ENCODE results near the gene PDGFC.

The PDGFC gene

DNA sequence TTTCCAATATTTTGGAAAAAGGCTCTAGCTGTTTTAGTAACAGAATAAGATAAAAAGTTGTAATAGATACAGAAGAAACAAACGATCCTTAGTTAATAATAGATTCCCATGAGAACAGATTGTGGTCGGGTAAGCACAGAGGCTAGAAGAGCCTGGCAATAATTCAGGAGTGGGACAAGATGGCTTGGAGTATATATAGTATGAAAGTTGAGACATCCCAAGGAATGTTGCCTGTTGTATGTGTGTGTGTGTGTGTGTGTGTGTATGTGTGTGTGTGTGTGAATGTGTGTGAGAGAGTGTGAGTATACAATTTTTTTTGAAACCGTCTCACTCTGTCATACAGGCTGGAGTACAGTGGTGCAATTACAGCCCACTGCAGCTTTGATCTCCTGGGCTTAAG is 150.7 kb downstream of the PDGFC start:
- DNase-seq, result no peak

DNA sequence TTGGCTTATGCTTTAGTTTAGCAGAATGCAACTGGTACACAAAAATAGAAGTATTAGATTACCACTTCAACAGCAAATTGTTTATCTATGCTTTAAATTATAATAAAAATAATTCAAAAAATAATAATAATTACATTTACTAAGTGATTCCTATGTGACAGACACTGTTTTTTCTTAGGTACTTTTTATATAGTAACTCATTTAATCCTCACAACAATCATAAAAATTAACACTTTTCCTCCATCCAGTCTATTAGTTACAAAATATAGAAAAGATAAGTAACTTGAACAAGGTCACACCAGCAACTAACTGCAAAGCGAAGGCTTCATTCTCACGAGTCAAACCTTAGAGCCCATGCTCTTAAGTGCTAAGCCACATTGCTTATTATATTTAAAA is 155.2 kb downstream of the PDGFC start:
- no peak for DNase-seq

DNA sequence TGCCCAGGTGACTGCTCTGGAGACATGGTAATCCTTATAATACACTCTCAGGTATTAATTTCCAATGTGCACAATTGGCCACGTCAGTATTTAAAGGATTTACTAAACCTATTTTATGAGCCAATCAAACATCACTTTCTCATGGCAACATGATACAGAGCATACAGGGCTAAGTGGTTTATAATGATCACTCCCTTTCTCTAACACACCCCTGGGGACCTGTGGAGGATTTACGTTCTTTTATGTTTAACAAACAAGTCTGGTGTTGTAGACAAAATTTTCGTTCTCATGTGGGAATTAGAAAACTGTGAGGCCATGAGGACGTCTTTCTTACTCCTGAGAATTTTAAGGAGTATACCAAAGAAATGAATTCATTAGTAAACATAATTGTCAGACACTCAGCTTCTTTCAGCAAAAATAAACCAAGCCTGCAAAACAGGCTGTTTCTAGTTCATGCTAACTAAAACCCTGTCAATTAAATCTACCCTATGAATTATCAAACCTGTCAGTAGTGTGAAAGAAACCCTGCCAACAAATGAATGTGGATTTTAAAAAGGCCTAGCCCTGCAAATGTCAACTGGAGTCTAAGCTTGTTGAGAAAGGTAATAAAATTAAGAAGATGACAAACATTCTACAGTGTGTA is 155.8 kb downstream of the PDGFC start:
- DNase-seq, result no peak

DNA sequence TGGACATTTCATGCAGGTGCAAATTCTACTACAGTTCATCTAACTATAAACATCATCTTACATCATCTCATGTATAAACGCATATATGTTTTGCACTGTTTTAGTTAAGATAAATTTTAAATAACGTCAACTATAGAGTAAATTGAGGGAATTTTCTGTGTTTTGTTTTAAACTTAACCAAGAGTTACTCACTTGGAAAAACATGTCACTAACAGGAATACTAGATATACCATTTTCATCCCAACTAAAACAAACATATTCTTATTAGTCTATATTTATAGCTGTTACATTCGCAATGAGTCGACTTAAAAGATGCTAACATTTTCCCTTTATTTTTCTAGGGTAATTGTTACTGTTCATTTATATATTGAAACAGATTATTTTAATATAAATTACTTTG is 159.6 kb downstream of the PDGFC start:
- DNase-seq, result no peak

DNA sequence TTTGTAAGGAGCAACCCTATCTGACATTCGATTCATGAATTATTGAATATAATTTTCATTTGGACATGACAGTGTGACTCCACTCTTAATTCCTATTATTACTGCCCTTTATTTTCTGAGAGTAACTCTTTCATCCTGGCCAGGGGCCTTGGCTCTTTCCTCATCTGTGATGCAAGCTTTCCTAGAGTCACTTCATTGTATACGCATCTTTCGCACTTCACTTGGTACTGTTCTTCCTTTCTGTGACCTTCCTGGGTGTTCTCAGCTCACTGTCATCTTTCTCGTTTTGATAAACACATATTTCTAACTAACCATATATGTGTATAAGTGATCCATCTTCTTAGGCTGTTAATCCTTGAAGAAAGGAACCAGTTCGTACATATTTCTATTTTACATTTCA is 160.3 kb downstream of the PDGFC start:
- no peak for DNase-seq

DNA sequence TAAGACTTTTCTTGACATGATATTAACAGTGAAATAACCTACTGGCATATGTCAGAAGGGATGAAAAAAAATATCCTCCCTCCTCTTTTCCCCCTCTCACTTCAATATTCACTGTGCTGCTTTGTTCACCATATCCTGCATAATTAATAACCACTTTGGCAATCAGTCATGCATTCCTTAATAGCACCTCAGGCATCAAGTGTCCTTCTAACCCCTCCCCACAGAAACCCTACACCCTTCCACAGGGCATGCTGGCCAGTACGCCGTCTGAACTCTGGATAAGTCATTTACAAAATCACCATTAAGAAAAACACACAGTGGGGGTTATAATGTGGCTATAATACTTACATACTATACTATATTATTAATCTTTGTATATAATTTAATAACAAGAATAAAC is 165.9 kb downstream of the PDGFC start:
- no peak for DNase-seq

DNA sequence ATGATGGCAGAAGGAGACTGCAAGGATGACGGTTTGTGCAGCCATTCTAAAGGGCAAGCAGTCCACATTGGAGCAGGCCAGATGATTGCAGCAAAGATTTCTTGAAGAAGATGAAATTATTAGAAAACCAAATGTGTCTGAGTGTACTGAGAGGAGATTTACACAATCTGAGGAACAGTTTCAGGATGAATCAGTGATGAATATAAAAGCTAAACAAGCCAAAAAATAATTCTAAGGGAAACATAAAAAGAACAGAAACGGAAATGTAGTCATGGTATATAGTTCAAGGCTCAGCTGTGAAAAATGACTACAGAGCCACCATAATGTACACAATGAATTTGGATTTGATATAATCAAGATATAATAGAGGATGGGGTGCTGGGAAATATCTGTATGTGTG is 168.5 kb downstream of the PDGFC start:
- no peak for DNase-seq

DNA sequence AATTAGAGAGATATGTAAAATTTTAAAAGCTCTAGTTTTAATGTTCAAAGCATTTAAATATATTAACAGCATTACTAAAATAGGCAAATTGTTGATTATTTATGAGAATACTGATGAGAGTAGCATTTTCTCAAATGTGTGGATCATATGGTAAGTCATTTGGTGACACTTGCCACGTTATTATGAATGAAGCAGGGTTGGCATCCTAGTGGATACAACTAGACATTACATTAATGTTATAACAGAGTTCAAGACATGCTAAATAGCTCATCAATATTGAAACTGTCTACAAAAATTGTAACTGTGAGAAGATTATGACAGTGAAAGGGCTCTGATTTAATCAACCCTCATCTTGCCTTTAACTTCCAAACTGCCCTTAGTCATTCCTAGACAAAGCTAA is 171.1 kb downstream of the PDGFC start:
- DNase-seq, result no peak

DNA sequence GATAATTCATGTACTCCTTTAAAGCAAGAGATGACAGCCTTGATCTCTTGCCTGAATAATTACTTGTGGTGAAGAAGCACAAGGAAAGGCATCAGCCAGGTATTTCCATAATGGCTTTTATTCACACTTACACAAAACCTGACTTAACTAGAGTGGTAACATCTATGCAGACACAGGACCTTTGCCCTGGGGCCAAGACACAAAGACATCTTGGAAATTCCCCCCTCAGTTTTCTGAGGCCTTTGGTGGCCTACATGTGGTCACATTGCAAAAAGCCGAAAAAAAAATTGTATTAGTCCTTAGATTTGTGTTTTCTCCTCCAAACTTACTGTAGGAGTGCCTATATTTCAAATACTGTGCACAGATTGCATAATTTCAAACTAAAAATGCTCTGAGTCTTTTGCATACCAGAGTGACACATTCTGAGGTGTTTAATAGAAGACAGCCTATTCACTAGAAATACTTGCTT is 172.4 kb downstream of the PDGFC start:
- no peak for DNase-seq

DNA sequence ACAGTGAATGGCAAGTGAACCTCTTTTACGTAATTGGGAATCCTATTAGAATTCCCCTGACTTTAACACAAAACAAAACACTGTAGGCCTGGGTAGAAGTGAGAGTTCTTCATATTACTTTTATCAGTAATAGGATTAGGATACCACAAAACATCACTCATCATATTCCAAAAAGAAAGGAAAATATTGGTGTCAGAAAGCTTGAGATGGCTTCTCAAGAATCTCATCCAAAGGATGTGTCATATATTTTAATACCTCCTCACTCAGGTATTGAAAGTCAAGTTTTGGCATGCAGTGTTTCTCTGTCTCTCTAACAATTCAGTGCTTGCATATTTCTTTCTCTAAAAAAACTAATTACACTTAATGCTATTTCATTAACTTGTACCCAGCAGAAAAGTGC is 173.2 kb downstream of the PDGFC start:
- DNase-seq, result no peak

DNA sequence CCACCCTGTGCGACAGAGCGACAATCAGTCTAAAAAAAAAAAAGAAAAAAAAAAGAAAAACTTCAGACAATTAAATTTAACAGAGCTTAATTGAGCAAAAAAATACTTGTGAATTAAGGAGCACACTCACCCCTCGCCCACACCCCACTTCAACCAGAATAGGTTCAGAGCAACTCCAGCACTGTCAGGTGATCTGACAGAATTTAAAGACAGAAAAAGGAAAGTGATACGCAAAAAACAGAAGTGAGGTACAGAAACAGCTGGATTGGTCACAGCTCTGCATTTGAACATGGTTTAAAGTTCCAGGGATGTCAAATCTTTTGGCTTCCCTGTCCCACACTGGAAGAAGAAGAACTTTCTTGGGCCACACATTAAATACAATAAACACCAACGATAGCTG is 174.4 kb downstream of the PDGFC start:
- no peak for DNase-seq

DNA sequence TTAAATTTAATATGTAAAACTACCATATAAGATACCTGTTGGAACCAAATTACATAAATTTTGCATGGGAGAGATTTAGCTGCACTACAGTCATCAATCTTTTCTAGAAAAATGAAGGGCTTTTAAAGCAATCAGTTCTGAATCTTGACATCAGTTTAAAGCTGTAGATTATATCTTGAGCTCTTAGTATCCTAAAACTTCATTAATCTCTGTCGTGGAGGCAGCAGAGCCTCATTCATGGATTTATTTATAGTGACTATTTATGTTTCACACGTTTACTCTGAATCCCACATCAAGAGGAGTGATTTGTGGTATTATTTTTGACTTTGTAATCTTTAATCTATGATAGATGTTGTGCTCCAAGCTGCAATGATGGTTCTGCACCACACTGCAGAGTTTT is 175.9 kb downstream of the PDGFC start:
- DNase-seq, result no peak

DNA sequence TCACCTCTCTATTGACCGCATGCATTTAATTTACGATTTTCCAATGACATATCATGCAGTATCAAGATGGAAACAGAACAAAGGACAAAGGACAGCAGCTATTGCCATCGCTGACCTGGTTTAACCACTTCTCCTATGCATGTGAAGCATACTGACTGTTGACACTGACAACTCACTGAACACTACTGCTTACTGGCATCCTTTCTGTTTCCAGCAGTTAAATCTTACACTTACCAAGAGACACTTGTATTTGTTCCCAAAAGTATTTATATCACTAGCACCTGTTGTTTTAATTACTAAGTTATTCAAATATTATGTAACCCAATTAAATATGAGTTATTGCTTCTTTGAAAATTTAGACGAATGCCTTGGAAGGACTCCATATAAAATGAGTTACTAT is 176.7 kb downstream of the PDGFC start:
- DNase-seq, result no peak

DNA sequence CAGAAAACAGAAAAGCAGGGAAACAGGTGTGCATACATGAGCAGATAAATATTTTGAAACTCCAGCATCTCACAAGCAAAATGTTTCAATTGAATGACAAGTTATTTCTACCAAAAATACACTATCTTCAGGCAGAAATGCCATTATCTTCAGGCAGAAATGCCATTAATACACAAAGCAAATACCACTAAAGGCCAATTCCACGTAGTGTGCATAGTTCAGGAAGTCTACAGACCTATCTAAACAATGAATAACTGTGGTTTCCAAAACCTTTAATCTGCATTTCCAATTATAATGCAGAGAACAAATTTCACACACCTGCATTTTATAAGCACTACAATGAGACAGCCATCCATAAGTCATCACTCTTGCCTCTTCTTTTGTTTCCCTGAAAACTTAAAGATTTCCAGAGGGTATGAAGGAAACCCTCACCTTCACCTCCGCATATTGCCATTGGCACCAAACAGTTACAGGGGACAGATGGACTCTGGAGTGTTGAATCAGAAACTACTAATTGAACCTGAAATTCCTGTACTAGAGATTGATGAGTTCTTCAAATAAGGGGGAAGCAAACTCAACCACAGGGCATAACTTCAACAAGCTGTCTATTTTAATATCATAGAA is 179.0 kb downstream of the PDGFC start:
- no peak for DNase-seq

DNA sequence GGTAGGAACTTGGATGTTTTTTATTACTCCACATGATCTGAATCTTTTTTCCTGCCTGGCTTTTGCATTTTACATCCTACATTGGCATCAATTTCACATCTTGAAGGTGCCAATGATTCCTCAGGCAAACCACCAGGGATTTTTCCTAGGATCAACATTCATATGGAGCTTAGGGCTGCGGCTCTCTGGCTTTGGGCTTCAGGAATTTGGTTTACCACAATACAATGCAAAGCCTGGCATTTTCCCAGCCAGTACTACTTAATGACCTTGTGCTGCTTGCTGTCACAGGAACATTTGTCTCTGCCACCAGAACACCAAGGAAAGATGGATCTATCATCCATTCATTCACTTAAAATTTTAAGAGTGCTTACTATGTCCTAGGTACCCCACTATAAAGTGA is 180.7 kb downstream of the PDGFC start:
- no peak for DNase-seq

DNA sequence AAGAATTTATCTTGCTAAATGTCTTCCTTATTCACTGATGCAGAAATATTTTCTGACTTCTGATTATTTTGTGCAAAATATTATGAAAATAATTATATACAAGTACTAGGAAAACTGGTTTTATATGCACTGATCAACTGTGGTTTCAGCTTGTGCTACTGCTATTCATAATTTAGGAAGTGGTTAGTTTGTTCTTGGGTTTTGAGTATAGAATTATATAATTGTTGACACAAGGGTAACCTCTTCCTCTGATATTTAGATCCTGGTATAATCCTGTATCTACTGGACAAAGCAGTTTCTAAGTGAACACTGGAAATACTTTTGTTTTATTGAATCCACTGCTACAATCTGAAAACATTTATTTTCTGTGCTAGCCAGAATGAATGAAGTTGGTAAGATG is 182.8 kb downstream of the PDGFC start:
- no peak for DNase-seq

DNA sequence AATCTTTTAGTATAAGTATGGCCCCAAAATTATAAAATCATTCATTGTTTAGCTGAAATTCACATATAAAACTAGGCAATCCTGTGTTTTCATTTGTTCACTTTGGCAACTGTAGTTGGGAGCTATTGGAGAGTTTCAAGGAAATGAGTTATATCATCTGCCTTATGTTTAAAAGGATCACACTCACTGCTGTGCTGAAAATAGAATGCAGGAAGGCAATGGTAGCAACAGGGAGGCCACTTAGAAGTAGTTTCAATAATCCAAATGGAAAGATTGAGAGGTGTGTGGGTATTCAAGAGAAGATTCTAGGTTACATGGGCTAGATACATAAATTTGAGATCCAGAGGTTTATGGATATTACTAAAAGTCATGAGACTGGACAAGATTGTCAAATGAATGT is 184.9 kb downstream of the PDGFC start:
- no peak for DNase-seq

DNA sequence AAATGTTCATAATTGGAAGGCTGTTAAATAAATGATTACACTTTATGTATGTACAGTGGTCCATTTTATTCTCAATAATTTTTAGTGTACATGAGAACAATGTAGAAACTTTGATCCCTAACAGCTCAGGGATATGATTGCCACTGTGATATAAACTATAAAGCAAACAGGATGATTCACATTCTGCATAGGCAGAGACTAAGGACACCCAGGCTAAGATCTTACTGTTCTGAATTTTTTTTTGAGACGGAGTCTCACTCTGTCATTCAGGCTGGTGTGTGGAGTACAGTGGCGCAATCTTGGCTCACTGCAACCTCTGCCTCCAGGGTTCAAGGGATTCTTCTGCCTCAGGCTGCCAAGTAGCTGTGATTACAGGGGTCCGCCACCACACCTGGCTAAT is 186.6 kb downstream of the PDGFC start:
- no peak for DNase-seq

DNA sequence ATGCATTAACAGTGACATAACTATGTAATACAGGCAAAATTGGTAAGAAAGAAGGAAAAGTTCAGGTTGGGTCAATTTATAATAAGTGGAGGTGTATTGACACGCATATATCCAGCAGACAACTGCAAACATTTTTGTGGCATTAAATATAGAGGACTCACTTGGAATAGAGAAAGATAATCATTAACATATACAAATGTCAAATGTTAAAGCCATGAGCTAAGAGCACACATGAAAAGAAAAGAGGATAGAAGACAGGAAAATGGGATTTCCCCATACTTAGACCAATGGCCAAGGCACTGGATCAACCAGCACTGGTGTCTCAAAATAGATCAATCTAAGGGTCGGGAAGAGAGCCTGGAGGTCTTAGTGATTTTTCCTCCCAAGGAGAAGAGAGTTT is 187.6 kb downstream of the PDGFC start:
- DNase-seq, result no peak

DNA sequence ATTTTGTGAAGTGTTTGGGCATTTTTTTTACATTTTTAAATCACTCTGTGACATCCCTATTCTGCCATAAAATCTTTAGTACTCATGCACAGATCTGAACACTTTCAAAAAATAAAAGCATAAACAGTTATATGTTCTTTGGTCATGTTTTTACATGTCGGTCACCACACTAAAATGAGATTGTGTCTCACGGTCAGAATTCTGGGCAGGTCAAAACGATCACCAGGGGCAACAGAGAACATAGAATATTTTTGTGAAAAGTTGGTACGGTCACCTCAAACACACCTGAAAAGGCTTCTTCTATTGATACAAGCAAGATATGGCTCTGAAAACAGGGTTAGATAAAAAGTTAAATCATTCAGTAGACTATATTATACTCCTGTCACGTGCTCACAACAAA is 189.1 kb downstream of the PDGFC start:
- no peak for DNase-seq

DNA sequence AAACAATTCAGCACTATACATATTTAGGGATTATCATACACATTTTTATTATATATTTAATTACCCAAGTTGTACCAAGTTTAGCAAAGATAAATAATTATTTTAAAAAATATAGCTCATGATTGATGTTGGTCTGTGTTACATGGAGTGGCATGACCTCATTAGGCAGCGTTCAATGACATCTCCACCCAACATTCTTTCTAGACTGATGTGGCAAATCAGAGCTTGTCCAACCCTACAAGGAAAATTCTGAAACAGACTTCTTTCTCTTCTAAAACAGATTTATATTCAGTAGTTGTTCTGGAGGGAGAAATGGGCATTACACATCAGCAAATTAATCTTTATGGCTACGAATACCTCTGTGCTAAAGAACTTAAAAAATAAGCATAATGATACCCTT is 189.7 kb downstream of the PDGFC start:
- DNase-seq, result no peak

DNA sequence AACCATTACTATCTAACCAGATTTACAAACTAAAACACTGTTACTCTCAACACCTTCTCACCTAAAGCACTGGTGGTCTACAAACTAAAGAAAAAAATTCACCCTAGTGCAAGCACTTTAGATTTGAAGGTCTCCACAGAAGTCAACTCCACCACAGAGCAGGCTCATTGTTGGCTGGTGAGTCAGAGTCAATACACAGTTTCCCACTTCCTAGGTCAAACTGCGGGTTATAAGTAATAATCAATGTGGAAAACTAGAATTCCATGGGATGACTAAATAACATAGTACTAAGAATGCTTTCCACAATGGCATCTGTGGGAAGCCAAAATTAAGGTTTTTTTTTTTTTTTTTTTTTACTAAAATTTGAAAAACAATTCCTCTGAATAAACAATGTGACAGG is 191.8 kb downstream of the PDGFC start:
- no peak for DNase-seq

DNA sequence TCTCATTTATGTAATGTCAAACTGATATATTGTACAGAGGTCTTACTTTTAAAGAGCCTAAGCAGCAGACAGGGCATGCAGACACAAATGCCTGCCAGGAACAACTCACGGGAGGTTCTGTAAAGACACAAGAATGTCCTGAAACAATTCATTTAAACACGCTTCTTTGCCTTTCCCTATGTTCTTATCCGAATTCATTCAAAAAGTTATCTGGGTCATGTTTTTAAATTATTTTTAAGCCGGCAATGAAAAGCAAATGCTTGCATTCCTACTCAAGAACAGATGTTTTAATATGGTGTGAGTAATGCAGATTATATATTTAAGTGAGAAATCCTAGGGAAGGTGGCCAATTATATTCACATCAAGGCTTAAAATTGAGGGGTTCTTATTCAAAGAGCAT is 192.6 kb downstream of the PDGFC start:
- DNase-seq, result no peak

DNA sequence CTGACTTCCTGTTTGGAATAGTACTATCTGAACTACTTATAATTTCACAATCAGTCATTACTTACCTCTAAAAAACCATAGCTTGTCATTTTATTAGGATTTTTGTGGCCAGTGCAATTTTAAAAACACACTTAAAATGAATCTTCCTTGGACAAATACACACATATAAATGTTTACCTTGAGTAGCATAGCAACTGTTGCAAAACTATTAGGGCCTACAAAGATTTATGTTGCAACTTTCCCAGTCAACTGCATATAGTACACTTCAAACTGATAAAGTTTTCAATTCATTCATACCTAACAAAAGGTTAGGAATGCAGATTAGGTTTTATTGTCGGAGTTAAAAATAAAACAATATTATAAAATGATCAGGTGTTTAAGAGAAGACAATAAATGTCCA is 193.0 kb downstream of the PDGFC start:
- no peak for DNase-seq

DNA sequence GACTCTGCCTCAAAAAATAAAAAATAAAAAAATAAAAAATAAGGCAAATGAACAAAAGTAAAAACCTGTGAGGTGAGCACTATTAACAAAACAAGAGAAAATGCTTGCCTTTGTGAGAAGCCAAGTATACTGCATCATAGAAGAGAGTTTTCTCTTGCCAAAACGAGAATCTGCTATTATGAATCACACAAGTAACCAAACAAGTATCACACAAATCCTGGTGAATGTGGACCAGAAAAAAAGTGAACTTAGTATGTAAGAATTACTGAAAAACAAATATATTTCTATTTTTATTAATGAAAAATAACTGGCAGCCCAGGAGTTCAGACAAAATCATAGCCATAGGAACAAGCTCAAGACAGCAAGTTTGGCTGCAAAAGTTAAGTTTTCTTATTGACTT is 193.5 kb downstream of the PDGFC start:
- no peak for DNase-seq

Data from activated CD8-positive, alpha-beta memory T cell treated with anti-CD3 and anti-CD28 coated beads, Interleukin-2, amount 50 U/mL, for 4 hours (primary cell).